Endothelial cell of umbilical vein (primary cell): Measurements from ENCODE around the gene PLIN5. TPM values are rescaled to one million over a fixed set of nuclear protein-coding genes. Genes with fewer than 3 reads are reported as not detected.

Experiments
- BruUV-seq: library from RNA; stranded (reverse); fragments of 400-500 nt; replicated peaks from 2 replicates; lab custom pipeline; 2021; lab: Mats Ljungman, UMichigan
- CTCF ChIA-PET: fragments of 300-600, 350-600 bp; sonication (Branson Sonifier 250); formaldehyde crosslinking; loops from one replicate; lab custom pipeline; 2021; ENCODE audit warnings: antibody characterized with exemption, inconsistent platforms; lab: Charles Lee
- POLR2A ChIA-PET: fragments of 300-600, 350-600 bp; sonication (Branson Sonifier 250); formaldehyde crosslinking; loops from one replicate; lab custom pipeline; 2021; ENCODE audit warnings: antibody characterized with exemption, inconsistent platforms; lab: Charles Lee
- DNase-seq: peaks from one replicate; pipeline ENCODE4 v3.0.0-alpha.2; 2011; ENCODE audit warnings: low read depth, low spot score
- FAIRE-seq: peaks from 2 replicates; lab custom pipeline; 2011; peaks lifted over from hg19 to GRCh38; lab: Jason Lieb, UNC
- H2AFZ ChIP-seq: 2 replicates; pipeline ENCODE4 v1.6.0; 2012; ENCODE audit warnings: low read depth, low read length, control low read depth, inconsistent platforms
- H3K27ac ChIP-seq: 2 replicates; pipeline ENCODE4 v1.5.1; 2011; ENCODE audit warnings: low read depth, mild to moderate bottlenecking, control low read depth, low read length, moderate library complexity; ENCODE audit not compliant: insufficient read depth
- H3K27me3 ChIP-seq, 2 experiments: 2 replicates each; pipeline versions ENCODE4 v1.6.0 to v1.6.1; 2011; ENCODE audit warnings: low read length in 2 of 2, mixed read lengths in 1 of 2; ENCODE audit not compliant: control insufficient read depth in 2 of 2, insufficient read depth in 2 of 2
- H3K36me3 ChIP-seq, 2 experiments: 2 replicates in 1 of 2; 3 replicates in 1 of 2; pipeline ENCODE4 v1.5.1; 2011; ENCODE audit warnings: low read length in 2 of 2, mild to moderate bottlenecking in 1 of 2, moderate library complexity in 1 of 2; ENCODE audit not compliant: control insufficient read depth in 2 of 2, insufficient read depth in 2 of 2; ENCODE audit errors: extremely low read depth in 1 of 2
- H3K4me1 ChIP-seq: 3 replicates; pipeline ENCODE4 v1.5.1; 2011; ENCODE audit warnings: mild to moderate bottlenecking, low read length; ENCODE audit not compliant: control insufficient read depth, insufficient read depth; ENCODE audit errors: extremely low read depth
- H3K4me2 ChIP-seq: 2 replicates; pipeline ENCODE4 v1.6.1; 2011; ENCODE audit warnings: low read length, control low read depth, mixed read lengths; ENCODE audit not compliant: insufficient read depth
- H3K4me3 ChIP-seq, 3 experiments: fragments of 200-600 bp in 1 of 3; sonication (generic), shearing (Covaris generic) in 1 of 3; replicated peaks in 1 of 3; 2 replicates each; pipeline ENCODE4 v1.5.1; 2011 to 2016; ENCODE audit warnings: control low read depth in 3 of 3, low read length in 3 of 3, mild to moderate bottlenecking in 2 of 3, inconsistent platforms in 1 of 3, low read depth in 1 of 3, moderate library complexity in 1 of 3; ENCODE audit not compliant: insufficient read depth in 1 of 3
- H3K79me2 ChIP-seq: 2 replicates; pipeline ENCODE4 v1.6.0; 2012; ENCODE audit warnings: low read length, inconsistent platforms; ENCODE audit not compliant: control insufficient read depth, insufficient read depth
- H3K9ac ChIP-seq: replicated peaks from 2 replicates; pipeline ENCODE3; 2011; ENCODE audit warnings: low read length, control low read depth; ENCODE audit not compliant: insufficient read depth; ENCODE audit errors: extremely low read depth
- H3K9me1 ChIP-seq: replicated peaks from 3 replicates; pipeline ENCODE4 v1.6.0; 2011; ENCODE audit warnings: mild to moderate bottlenecking, low read length; ENCODE audit not compliant: control insufficient read depth, insufficient read depth; ENCODE audit errors: extremely low read depth
- H3K9me3 ChIP-seq: replicated peaks from 2 replicates; pipeline ENCODE4 v1.5.1; 2012; ENCODE audit warnings: low read length, inconsistent platforms; ENCODE audit not compliant: control insufficient read depth, insufficient read depth
- H4K20me1 ChIP-seq: replicated peaks from 2 replicates; pipeline ENCODE3; 2011; ENCODE audit warnings: mild to moderate bottlenecking, low read length; ENCODE audit not compliant: control insufficient read depth, insufficient read depth; ENCODE audit errors: extremely low read depth
- CTCF ChIP-seq, 2 donors: IDR thresholded peaks; 1 replicate in 1 of 2; 2 replicates in 1 of 2; pipeline ENCODE4 v1.5.1; 2011; ENCODE audit warnings: low read length in 2 of 2, mild to moderate bottlenecking in 2 of 2, moderate library complexity in 2 of 2, control low read depth in 1 of 2, inconsistent platforms in 1 of 2, low read depth in 1 of 2; ENCODE audit not compliant: insufficient read depth in 1 of 2; ENCODE audit errors: extremely low read depth in 1 of 2
- MAX ChIP-seq: IDR thresholded peaks from 2 replicates; pipeline ENCODE4 v1.6.1; 2011; ENCODE audit not compliant: insufficient read depth, insufficient read length
- POLR2A ChIP-seq: IDR thresholded peaks from 2 replicates; pipeline ENCODE4 v1.6.1; 2012; ENCODE audit warnings: low read depth, mild to moderate bottlenecking, control low read depth, low read length
- dilution Hi-C: fragments of 300-500 bp; cut with MboI; formaldehyde crosslinking; loops from one replicate; pipeline ENCODE4 v1.15.0; 2019; ENCODE audit warnings: low sequenced_read_pairs; ENCODE audit not compliant: extremely low pct_ligation_motif_present
- intact Hi-C: fragments of 100-400 bp; cut with micrococcal nuclease; formaldehyde crosslinking; loops from one replicate; pipeline ENCODE4 v1.10.0; 2022
- polyA plus RNA-seq, 4 experiments: library from polyadenylated mRNA; depleted of rRNA in 3 of 4; stranded (reverse) in 3 of 4; unstranded in 1 of 4; fragments of >200 nt; gene quantifications; 2 replicates each; pipeline versions ENCODE4 v1.2.1 to v1.2.3, GENCODE V29; 2011 to 2012; ENCODE audit warnings: missing spikeins in 1 of 4
- total RNA-seq: library from RNA; stranded (reverse); gene quantifications from 2 replicates; pipeline ENCODE4 v1.2.3, GENCODE V29; 2021

PLIN5 gene
- total and polyA plus RNA-seq, 2 donors (not counting 3 experiments of a cell fraction or from before 2014, with no cell fraction given), result 0.17 to 0.24 TPM

GRCh38 chr19:4580021-4580901, 45.2 kb upstream of the PLIN5 start:
- ChIA-PET CTCF (interaction anchor here (0.6 to 3.4 kb wide), 8 partner anchors 11 to 56 kb away, joined by 3 to 18 read pairs (median 4); partner anchors contain the start of gene SEMA6B), POLR2A (no interaction called here)
- Histone ChIP-seq H4K20me1 (no peaks in the 10 kb centered on the region), H3K4me2 (peak overlapping the region; percentile 42), H3K9me3 (no peaks in the 10 kb centered on the region), H3K4me3 (peak overlapping the region; percentile 11 to 90 (median 31)), H2AFZ (no peak overlapping the region), H3K36me3 (peaks cover 0 to 8% of the 10 kb centered on the region in 2 experiments), H3K27me3 (no peaks in the 10 kb centered on the region), H3K79me2 (no peaks in the 10 kb centered on the region), H3K4me1 (peaks cover 26% of the 10 kb centered on the region), H3K27ac (no peak overlapping the region), H3K9me1 (no peaks in the 10 kb centered on the region), H3K9ac (peak overlapping the region; percentile 32)
- no peak for TF ChIP-seq POLR2A
- peak; percentile 4 for TF ChIP-seq MAX
- TF ChIP-seq CTCF (IDR thresholded peaks at IDR 0.05; ENCODE audit: extremely low read depth in 1 of 2, insufficient read depth in 1 of 2, low read depth in 1 of 2, low read length in 2 of 2), result peak in 1 of 2 donors; percentile 34
- DNase-seq (no peak), FAIRE-seq (no peak)
- dilution Hi-C loops, result no loop called here
- no TSS peak for BruUV-seq
- intact Hi-C loops, result no loop called here
